Prostate gland (tissue), 2 donors: Measurements from ENCODE around the gene FCAR. TPM values are rescaled to one million over a fixed set of nuclear protein-coding genes. Genes with fewer than 3 reads are reported as not detected.
"Not testable (repeated sequence)": the region's sequence is repeated elsewhere in the genome, so short reads cannot be mapped to it uniquely, and the experiment has no call there.

Source experiments
- DNase-seq: peaks from one replicate; pipeline ENCODE4 v3.0.0-alpha.2; 2019; ENCODE audit warnings: low spot score
- H3K27ac ChIP-seq, 2 donors: fragments of 200-600 bp; sonication (generic); 2 replicates each; pipeline ENCODE4 v1.5.1; 2017 to 2019
- H3K27me3 ChIP-seq: fragments of 200-600 bp; sonication (generic); replicated peaks from 2 replicates; pipeline ENCODE4 v1.5.1; 2019; ENCODE audit not compliant: insufficient read depth
- H3K36me3 ChIP-seq, 2 donors: fragments of 200-600 bp; sonication (generic); 1 replicate in 1 of 2; 2 replicates in 1 of 2; pipeline versions ENCODE4 v1.5.1 to v1.8.1; 2017 to 2019
- H3K4me1 ChIP-seq: fragments of 200-600 bp; sonication (generic); replicated peaks from 2 replicates; pipeline ENCODE4 v1.5.1; 2019
- H3K4me3 ChIP-seq, 2 donors: fragments of 200-600 bp; sonication (generic); 2 replicates each; pipeline ENCODE4 v1.5.1; 2017 to 2019
- H3K9me3 ChIP-seq: fragments of 200-600 bp; sonication (generic); 2 replicates; pipeline ENCODE4 v1.5.1; 2017
- POLR2A ChIP-seq: fragments of 450-650 bp; IDR thresholded peaks from one replicate; pipeline ENCODE4 v1.6.1; 2016; ENCODE audit warnings: antibody characterized with exemption, mild to moderate bottlenecking
- POLR2AphosphoS5 ChIP-seq: sonication (generic); formaldehyde crosslinking; IDR thresholded peaks from one replicate; pipeline ENCODE4 v1.6.1; 2017; ENCODE audit warnings: antibody characterized with exemption
- WGBS: methylation state at CpG from one replicate; pipeline ENCODE4 v1.1.5; 2018; 5-methylcytosine and 5-hydroxymethylcytosine counted together
- intact Hi-C: fragments of 100-400 bp; cut with DNase I; formaldehyde crosslinking; loops from one replicate; pipeline ENCODE4 v1.14.2; 2022
- total RNA-seq, 2 donors: library from RNA; depleted of rRNA; stranded (reverse); fragments of >200 nt; gene quantifications; one replicate each; pipeline ENCODE4 v1.1.0, GENCODE V29; 2016
- TF ChIP-seq, protein P1 (sequence below), 4 experiments: fragments of 200-600 bp in 2 of 4; fragments of 450-650 bp in 2 of 4; sonication (generic) in 2 of 4; IDR thresholded peaks; 1 replicate in 3 of 4; 2 replicates in 1 of 4; pipeline ENCODE4 v1.5.1; 2016 to 2019; ENCODE audit warnings: antibody characterized with exemption in 4 of 4, mild to moderate bottlenecking in 2 of 4, moderate library complexity in 2 of 4

The FCAR gene
- total RNA-seq, result not detected

DNA sequence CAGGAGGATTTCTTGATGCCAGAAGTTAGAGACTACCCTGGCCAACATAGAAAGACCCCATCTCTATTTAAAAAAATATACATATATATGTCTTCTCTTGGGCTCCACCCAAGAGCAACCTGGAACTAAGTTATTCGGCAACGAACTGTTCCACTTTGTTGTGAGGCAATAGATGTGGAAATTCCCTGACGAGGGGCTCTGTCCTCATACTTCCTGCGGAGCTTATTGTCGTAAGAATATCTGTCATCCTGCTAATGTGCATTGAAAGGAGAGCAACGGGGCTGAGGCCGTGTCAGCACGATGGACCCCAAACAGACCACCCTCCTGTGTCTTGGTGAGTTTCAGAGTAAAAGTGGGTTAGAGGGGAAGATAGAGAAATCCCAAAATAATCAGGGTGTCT is at the start of gene FCAR:
TSS of gene FCAR (plus strand) at position 246 of the 400 bp plus-strand sequence. CDS start at position 301, 55 bp downstream.
- Histone ChIP-seq H3K27me3 (no peaks in the 10 kb centered on the region), H3K4me3 (no peak within 1 kb of the TSS), H3K4me1 (no peaks in the 10 kb centered on the region), H3K36me3 (no peaks in the 10 kb centered on the region), H3K27ac (no peak within 1 kb of the TSS), H3K9me3 (no peaks in the 10 kb centered on the region)
- WGBS, result 71% methylated on average over 8 of the region's 8 CpGs
- intact Hi-C loops, result no loop called here
- TF ChIP-seq POLR2A (no peak), POLR2AphosphoS5 (no peak)
- TF ChIP-seq, protein P1, sequence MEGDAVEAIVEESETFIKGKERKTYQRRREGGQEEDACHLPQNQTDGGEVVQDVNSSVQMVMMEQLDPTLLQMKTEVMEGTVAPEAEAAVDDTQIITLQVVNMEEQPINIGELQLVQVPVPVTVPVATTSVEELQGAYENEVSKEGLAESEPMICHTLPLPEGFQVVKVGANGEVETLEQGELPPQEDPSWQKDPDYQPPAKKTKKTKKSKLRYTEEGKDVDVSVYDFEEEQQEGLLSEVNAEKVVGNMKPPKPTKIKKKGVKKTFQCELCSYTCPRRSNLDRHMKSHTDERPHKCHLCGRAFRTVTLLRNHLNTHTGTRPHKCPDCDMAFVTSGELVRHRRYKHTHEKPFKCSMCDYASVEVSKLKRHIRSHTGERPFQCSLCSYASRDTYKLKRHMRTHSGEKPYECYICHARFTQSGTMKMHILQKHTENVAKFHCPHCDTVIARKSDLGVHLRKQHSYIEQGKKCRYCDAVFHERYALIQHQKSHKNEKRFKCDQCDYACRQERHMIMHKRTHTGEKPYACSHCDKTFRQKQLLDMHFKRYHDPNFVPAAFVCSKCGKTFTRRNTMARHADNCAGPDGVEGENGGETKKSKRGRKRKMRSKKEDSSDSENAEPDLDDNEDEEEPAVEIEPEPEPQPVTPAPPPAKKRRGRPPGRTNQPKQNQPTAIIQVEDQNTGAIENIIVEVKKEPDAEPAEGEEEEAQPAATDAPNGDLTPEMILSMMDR (IDR thresholded peaks at IDR 0.05), result no peak
- no peak for DNase-seq

DNA sequence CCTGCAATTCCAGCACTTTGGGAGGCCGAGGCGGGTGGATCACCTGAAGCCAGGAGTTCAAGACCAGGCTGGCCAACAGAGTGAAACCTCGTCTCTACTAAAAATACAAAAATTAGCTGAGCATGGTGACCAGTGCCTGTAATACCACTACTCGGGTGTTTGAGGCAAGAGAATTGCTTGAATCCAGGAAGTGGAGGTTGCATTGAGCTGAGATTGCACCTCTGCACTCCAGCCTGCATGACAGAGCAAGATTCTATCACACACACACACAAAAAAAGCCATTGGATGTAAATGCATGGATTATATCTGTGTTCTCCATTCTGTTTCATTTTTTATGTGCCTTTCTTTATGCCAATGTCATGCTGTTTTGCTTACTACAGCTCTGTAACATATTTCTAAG is 49.6 kb upstream of the FCAR start:
- H3K36me3 ChIP-seq, H3K9me3 ChIP-seq, H3K4me1 ChIP-seq, H3K27ac ChIP-seq, H3K27me3 ChIP-seq, DNase-seq, H3K4me3 ChIP-seq, intact Hi-C loops: not testable (repeated sequence)
- WGBS, result 83% methylated on average over 4 of the region's 4 CpGs

GRCh38 chr19:54825326-54825725 is 48.7 kb upstream of the FCAR start:
- DNase-seq, H3K27ac ChIP-seq, H3K4me3 ChIP-seq, H3K27me3 ChIP-seq, H3K9me3 ChIP-seq, H3K4me1 ChIP-seq, intact Hi-C loops, H3K36me3 ChIP-seq: not testable (repeated sequence)
- 55% methylated on average over 7 of the region's 7 CpGs for WGBS

GRCh38 chr19:54828064-54828463 is 46.0 kb upstream of the FCAR start:
- H3K36me3 ChIP-seq, H3K4me3 ChIP-seq, H3K27ac ChIP-seq, H3K27me3 ChIP-seq, DNase-seq, H3K9me3 ChIP-seq, intact Hi-C loops, H3K4me1 ChIP-seq: not testable (repeated sequence)
- 66% methylated on average over 8 of the region's 8 CpGs for WGBS

DNA sequence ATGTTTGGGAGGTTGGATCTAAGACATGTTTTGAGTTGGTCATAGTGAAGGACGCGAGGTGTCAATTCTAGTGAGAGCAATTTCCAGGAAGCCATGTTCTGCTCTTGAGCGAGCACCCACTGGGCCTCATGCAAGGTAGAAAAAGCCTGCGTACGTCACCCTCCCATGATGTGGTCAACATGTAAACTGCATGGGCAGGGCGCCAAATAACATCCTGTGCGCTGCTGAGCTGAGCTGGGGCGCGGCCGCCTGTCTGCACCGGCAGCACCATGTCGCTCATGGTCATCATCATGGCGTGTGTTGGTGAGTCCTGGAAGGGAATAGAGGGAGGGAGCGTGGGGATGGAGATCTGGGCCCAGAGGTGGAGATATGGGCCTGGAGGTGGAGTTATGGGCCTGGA is 41.5 kb upstream of the FCAR start, which contains the start of gene KIR2DS4:
TSS of gene KIR2DS4 (plus strand) at position 181 of the 400 bp plus-strand sequence.
- H3K9me3 ChIP-seq, H3K4me1 ChIP-seq, H3K36me3 ChIP-seq, DNase-seq, intact Hi-C loops, H3K4me3 ChIP-seq, H3K27ac ChIP-seq, H3K27me3 ChIP-seq: not testable (repeated sequence)
- 87% methylated on average over 14 of the region's 14 CpGs for WGBS

- H3K27me3 ChIP-seq, H3K36me3 ChIP-seq, intact Hi-C loops, H3K4me3 ChIP-seq, DNase-seq, H3K4me1 ChIP-seq, H3K9me3 ChIP-seq, H3K27ac ChIP-seq: not testable (repeated sequence)
- 81% methylated on average over 5 of the region's 5 CpGs for WGBS
These were observed 38.9 kb upstream of the FCAR start for GRCh38 chr19:54835126-54835525.

DNA sequence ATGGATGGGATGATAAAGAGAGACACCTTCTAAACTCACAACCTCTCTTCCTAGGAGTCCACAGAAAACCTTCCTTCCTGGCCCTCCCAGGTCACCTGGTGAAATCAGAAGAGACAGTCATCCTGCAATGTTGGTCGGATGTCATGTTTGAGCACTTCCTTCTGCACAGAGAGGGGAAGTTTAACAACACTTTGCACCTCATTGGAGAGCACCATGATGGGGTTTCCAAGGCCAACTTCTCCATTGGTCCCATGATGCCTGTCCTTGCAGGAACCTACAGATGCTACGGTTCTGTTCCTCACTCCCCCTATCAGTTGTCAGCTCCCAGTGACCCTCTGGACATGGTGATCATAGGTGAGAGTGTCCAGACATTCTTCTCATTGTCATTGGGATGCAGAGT is 36.5 kb upstream of the FCAR start:
- H3K4me1 ChIP-seq, H3K4me3 ChIP-seq, intact Hi-C loops, DNase-seq, H3K9me3 ChIP-seq, H3K27me3 ChIP-seq, H3K36me3 ChIP-seq, H3K27ac ChIP-seq: not testable (repeated sequence)
- 64% methylated on average over 2 of the region's 2 CpGs for WGBS

DNA sequence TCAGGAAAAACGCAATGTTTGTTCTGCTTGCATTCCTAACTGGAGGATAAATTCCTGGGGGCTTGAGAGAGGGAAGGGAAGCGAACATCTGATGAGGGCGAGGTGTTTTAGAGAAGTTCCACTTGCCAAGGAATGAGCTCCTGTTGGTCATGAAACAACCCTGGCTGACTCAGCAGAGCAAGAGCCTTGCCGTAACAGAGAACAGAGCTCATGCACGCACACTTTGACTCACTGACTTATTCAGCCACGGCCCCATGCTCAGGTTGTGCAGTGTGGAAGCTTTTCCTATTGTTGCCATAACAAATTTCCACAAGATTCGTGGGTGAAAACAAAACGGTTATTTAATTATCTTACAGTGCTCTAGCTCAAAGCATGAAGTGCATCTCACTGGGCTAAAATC is 30.9 kb upstream of the FCAR start:
- H3K9me3 ChIP-seq, H3K27ac ChIP-seq, H3K36me3 ChIP-seq, DNase-seq, intact Hi-C loops, H3K4me3 ChIP-seq, H3K4me1 ChIP-seq, H3K27me3 ChIP-seq: not testable (repeated sequence)
- 70% methylated on average over 8 of the region's 8 CpGs for WGBS

GRCh38 chr19:54850061-54850640 is 23.9 kb upstream of the FCAR start, which contains the start of gene KIR3DL2:
TSS of gene KIR3DL2 (plus strand) at chr19:54850443. CDS start at chr19:54850476, 33 bp downstream.
- H3K4me1 ChIP-seq, H3K36me3 ChIP-seq, H3K27me3 ChIP-seq, intact Hi-C loops, H3K27ac ChIP-seq, H3K4me3 ChIP-seq, H3K9me3 ChIP-seq, DNase-seq: not testable (repeated sequence)
- 88% methylated on average over 16 of the region's 16 CpGs for WGBS
